Peyer's patch (tissue), 4 donors: Measurements from ENCODE around the gene ABI3. TPM values are rescaled to one million over a fixed set of nuclear protein-coding genes. Genes with fewer than 3 reads are reported as not detected.

Experiments
- DNase-seq, 3 donors: peaks; one replicate each; pipeline ENCODE4 v3.0.0-alpha.2; 2017 to 2019
- H3K27ac ChIP-seq, 4 donors: fragments of 200-600 bp; sonication (generic); one replicate each; pipeline ENCODE4 v1.5.1; 2016 to 2019
- H3K27me3 ChIP-seq, 2 donors: fragments of 200-600 bp; sonication (generic); one replicate each; pipeline ENCODE4 v1.5.1; 2019
- H3K36me3 ChIP-seq, 3 donors: fragments of 200-600 bp; sonication (generic); one replicate each; pipeline ENCODE4 v1.5.1; 2016 to 2019
- H3K4me1 ChIP-seq, 4 donors: fragments of 200-600 bp; sonication (generic); one replicate each; pipeline ENCODE4 v1.5.1; 2016 to 2019
- H3K4me3 ChIP-seq, 4 donors: fragments of 200-600 bp; sonication (generic); 1 replicate in 3 of 4; 2 replicates in 1 of 4; pipeline ENCODE4 v1.5.1; 2016 to 2019; ENCODE audit warnings: mild to moderate bottlenecking in 1 of 4
- H3K9me3 ChIP-seq, 4 donors: fragments of 200-600 bp; sonication (generic); one replicate each; pipeline ENCODE4 v1.5.1; 2016 to 2019; ENCODE audit warnings: mild to moderate bottlenecking in 1 of 4
- CTCF ChIP-seq, 6 experiments: fragments of 450-650 bp in 4 of 6; fragments of 200-600 bp in 2 of 6; sonication (generic) in 1 of 6; IDR thresholded peaks; one replicate each; pipeline ENCODE4 v1.5.1; 2017 to 2019; ENCODE audit warnings: antibody characterized with exemption in 6 of 6, mild to moderate bottlenecking in 3 of 6, moderate library complexity in 1 of 6
- POLR2A ChIP-seq, 2 donors: fragments of 450-650 bp; IDR thresholded peaks; one replicate each; pipeline ENCODE4 v1.5.1; 2017; ENCODE audit warnings: antibody characterized with exemption in 2 of 2, mild to moderate bottlenecking in 2 of 2, moderate library complexity in 2 of 2
- total RNA-seq, 4 donors: library from RNA; depleted of rRNA; stranded (reverse); fragments of >200 nt; gene quantifications; one replicate each; pipeline ENCODE4 v1.1.0, GENCODE V29; 2016

Gene ABI3
- total RNA-seq, 4 donors from 2014 or later = 4.9 to 50.3 (median 8.9) TPM

GRCh38 chr17:49213847-49214246 is 3.3 kb downstream of the ABI3 start:
- Histone ChIP-seq H3K27me3 (no peaks in the 10 kb centered on the region), H3K36me3 (no peaks in the 10 kb centered on the region), H3K4me3 (peak overlapping the region in 3 of 4 donors; percentile 14 to 43 (median 23)), H3K27ac (peak overlapping the region; percentile 12 to 90 (median 28)), H3K9me3 (no peaks in the 10 kb centered on the region), H3K4me1 (peaks cover 0 to 41% (median 30%) of the 10 kb centered on the region in 4 donors)
- TF ChIP-seq CTCF (IDR thresholded peaks at IDR 0.05) (no peak), POLR2A (IDR thresholded peaks at IDR 0.05) (no peak)
- DNase-seq = no peak

GRCh38 chr17:49214676-49215360 is 4.3 kb downstream of the ABI3 start:
- H3K27me3 ChIP-seq = no peaks in the 10 kb centered on the region
- H3K36me3 ChIP-seq = no peaks in the 10 kb centered on the region
- DNase-seq = no peak
- H3K27ac ChIP-seq = peak overlapping the region in 3 of 4 donors; percentile 12 to 90 (median 43)
- peaks cover 0 to 44% (median 32%) of the 10 kb centered on the region in 4 donors for H3K4me1 ChIP-seq
- TF ChIP-seq POLR2A (IDR thresholded peaks at IDR 0.05) (no peak), CTCF (IDR thresholded peaks at IDR 0.05) (no peak)
- no peaks in the 10 kb centered on the region for H3K9me3 ChIP-seq
- H3K4me3 ChIP-seq = peak overlapping the region in 2 of 4 donors; percentile 23 to 43

- H3K27ac ChIP-seq = peak overlapping the region; percentile 43 to 90 (median 60)
These were observed 6.0 kb downstream of the ABI3 start for GRCh38 chr17:49216482-49216881.

GRCh38 chr17:49216953-49217650 is 6.6 kb downstream of the ABI3 start:
- H3K36me3 ChIP-seq = no peaks in the 10 kb centered on the region
- no peaks in the 10 kb centered on the region for H3K27me3 ChIP-seq
- peaks cover 0 to 47% (median 34%) of the 10 kb centered on the region in 4 donors for H3K4me1 ChIP-seq
- TF ChIP-seq CTCF (IDR thresholded peaks at IDR 0.05) = no peak
- no peak for TF ChIP-seq POLR2A (IDR thresholded peaks at IDR 0.05)
- peak overlapping the region; percentile 59 to 90 (median 61) for H3K27ac ChIP-seq
- peak in 2 of 3 donors; percentile 59 to 67 for DNase-seq
- H3K4me3 ChIP-seq = no peak overlapping the region
- no peaks in the 10 kb centered on the region for H3K9me3 ChIP-seq

More at GRCh38 chr17:49216482-49216881, 6.0 kb downstream of the ABI3 start:
- Histone ChIP-seq H3K27me3 (no peaks in the 10 kb centered on the region), H3K9me3 (no peaks in the 10 kb centered on the region), H3K4me3 (no peak overlapping the region), H3K4me1 (peaks cover 0 to 47% (median 34%) of the 10 kb centered on the region in 4 donors), H3K36me3 (no peaks in the 10 kb centered on the region)
- no peak for TF ChIP-seq CTCF (IDR thresholded peaks at IDR 0.05)
- DNase-seq = no peak

GRCh38 chr17:49217651-49218413 is 7.3 kb downstream of the ABI3 start:
- Histone ChIP-seq H3K9me3 (no peaks in the 10 kb centered on the region), H3K4me1 (peaks cover 0 to 47% (median 34%) of the 10 kb centered on the region in 4 donors), H3K27ac (peak overlapping the region; percentile 59 to 90 (median 61)), H3K27me3 (no peaks in the 10 kb centered on the region), H3K36me3 (no peaks in the 10 kb centered on the region), H3K4me3 (peak overlapping the region in 1 of 4 donors; percentile 18)
- peak in 2 of 3 donors; percentile 87 to 91 for DNase-seq
- no peak for TF ChIP-seq POLR2A (IDR thresholded peaks at IDR 0.05)
- no peak for TF ChIP-seq CTCF (IDR thresholded peaks at IDR 0.05)
